HL-60 (cell line): ENCODE measurements around the gene CDNF.

Source experiments
- DNase-seq, 2 experiments: peaks; one replicate each; pipeline ENCODE4 v3.0.0-alpha.2; 2010 to 2020; ENCODE audit warnings: low read depth in 1 of 2, low spot score in 1 of 2
- H3K27ac ChIP-seq: fragments of 250-450 bp; sonication (Bioruptor Pico); replicated peaks from 2 replicates; pipeline ENCODE4 v1.5.1; 2020; ENCODE audit warnings: mild to moderate bottlenecking, moderate library complexity
- H3K27me3 ChIP-seq: fragments of 250-450 bp; sonication (Bioruptor Pico); 2 replicates; pipeline ENCODE4 v1.5.1; 2021; ENCODE audit warnings: mild to moderate bottlenecking, moderate library complexity; ENCODE audit not compliant: insufficient read depth, poor library complexity, severe bottlenecking
- H3K4me3 ChIP-seq: replicated peaks from 2 replicates; pipeline ENCODE4 v1.5.1; 2011; ENCODE audit warnings: mild to moderate bottlenecking, control low read depth, low read length; ENCODE audit not compliant: insufficient read depth
- GABPA ChIP-seq: IDR thresholded peaks from 2 replicates; pipeline ENCODE4 v1.6.1; 2012; ENCODE audit warnings: low read depth
- POLR2AphosphoS5 ChIP-seq: IDR thresholded peaks from 2 replicates; pipeline ENCODE4 v1.6.1; 2012; ENCODE audit warnings: low read depth
- SPI1 ChIP-seq: IDR thresholded peaks from 2 replicates; pipeline ENCODE4 v1.6.1; 2012; ENCODE audit warnings: low read depth, mild to moderate bottlenecking, borderline replicate concordance
- TF ChIP-seq, protein P1 (sequence below): IDR thresholded peaks from 2 replicates; pipeline ENCODE4 v1.6.1; 2012; ENCODE audit warnings: low read depth; ENCODE audit not compliant: insufficient replicate concordance
- TF ChIP-seq, protein P2 (sequence below): IDR thresholded peaks from one replicate; pipeline ENCODE4 v1.5.1; 2011; ENCODE audit warnings: low read length, control low read depth, inconsistent platforms; ENCODE audit not compliant: insufficient read depth

CDNF gene

GRCh38 chr10:14810969-14811953 is 26.6 kb downstream of the CDNF start:
- no peak for DNase-seq

DNA sequence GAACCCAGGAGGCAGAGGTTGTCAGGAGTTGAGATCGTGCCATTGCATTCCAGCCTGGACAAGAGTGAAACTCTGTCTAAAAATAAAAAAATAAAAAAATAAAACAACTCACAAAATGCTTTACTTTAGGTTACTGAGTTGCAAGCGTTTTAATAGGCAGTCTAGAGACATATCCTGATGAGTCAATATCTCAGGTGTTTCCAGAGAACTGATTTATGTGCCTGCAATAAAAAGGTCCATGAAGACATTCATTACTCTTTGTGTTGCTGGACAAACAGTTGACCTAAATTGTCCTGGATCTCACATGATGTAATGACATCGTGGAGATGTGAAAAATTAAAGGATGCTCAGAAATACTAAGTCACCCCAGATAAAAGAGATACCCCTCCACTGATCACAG is 31.5 kb downstream of the CDNF start:
- TF ChIP-seq POLR2AphosphoS5 (no peak), SPI1 (no peak), GABPA (no peak)
- TF ChIP-seq, protein P1, sequence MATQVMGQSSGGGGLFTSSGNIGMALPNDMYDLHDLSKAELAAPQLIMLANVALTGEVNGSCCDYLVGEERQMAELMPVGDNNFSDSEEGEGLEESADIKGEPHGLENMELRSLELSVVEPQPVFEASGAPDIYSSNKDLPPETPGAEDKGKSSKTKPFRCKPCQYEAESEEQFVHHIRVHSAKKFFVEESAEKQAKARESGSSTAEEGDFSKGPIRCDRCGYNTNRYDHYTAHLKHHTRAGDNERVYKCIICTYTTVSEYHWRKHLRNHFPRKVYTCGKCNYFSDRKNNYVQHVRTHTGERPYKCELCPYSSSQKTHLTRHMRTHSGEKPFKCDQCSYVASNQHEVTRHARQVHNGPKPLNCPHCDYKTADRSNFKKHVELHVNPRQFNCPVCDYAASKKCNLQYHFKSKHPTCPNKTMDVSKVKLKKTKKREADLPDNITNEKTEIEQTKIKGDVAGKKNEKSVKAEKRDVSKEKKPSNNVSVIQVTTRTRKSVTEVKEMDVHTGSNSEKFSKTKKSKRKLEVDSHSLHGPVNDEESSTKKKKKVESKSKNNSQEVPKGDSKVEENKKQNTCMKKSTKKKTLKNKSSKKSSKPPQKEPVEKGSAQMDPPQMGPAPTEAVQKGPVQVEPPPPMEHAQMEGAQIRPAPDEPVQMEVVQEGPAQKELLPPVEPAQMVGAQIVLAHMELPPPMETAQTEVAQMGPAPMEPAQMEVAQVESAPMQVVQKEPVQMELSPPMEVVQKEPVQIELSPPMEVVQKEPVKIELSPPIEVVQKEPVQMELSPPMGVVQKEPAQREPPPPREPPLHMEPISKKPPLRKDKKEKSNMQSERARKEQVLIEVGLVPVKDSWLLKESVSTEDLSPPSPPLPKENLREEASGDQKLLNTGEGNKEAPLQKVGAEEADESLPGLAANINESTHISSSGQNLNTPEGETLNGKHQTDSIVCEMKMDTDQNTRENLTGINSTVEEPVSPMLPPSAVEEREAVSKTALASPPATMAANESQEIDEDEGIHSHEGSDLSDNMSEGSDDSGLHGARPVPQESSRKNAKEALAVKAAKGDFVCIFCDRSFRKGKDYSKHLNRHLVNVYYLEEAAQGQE, result no peak
- TF ChIP-seq, protein P2, sequence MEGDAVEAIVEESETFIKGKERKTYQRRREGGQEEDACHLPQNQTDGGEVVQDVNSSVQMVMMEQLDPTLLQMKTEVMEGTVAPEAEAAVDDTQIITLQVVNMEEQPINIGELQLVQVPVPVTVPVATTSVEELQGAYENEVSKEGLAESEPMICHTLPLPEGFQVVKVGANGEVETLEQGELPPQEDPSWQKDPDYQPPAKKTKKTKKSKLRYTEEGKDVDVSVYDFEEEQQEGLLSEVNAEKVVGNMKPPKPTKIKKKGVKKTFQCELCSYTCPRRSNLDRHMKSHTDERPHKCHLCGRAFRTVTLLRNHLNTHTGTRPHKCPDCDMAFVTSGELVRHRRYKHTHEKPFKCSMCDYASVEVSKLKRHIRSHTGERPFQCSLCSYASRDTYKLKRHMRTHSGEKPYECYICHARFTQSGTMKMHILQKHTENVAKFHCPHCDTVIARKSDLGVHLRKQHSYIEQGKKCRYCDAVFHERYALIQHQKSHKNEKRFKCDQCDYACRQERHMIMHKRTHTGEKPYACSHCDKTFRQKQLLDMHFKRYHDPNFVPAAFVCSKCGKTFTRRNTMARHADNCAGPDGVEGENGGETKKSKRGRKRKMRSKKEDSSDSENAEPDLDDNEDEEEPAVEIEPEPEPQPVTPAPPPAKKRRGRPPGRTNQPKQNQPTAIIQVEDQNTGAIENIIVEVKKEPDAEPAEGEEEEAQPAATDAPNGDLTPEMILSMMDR, result no peak
- H3K27me3 ChIP-seq, result no peaks in the 10 kb centered on the region
- no peak for DNase-seq
- H3K4me3 ChIP-seq, result no peak overlapping the region
- H3K27ac ChIP-seq, result no peak overlapping the region

More at GRCh38 chr10:14810969-14811953, 26.6 kb downstream of the CDNF start:
- no peaks in the 10 kb centered on the region for H3K27me3 ChIP-seq
- no peak overlapping the region for H3K27ac ChIP-seq
- no peak overlapping the region for H3K4me3 ChIP-seq
- TF ChIP-seq, protein P2, result no peak
- no peak for TF ChIP-seq POLR2AphosphoS5
- TF ChIP-seq, protein P1, result no peak
- TF ChIP-seq GABPA, result no peak
- TF ChIP-seq SPI1, result no peak

GRCh38 chr10:14803827-14804226 is 34.0 kb downstream of the CDNF start:
- TF ChIP-seq SPI1, result no peak
- no peak for TF ChIP-seq GABPA
- TF ChIP-seq, protein P2, result no peak
- TF ChIP-seq POLR2AphosphoS5, result no peak
- TF ChIP-seq, protein P1, result no peak
- Histone ChIP-seq H3K27ac (no peak overlapping the region), H3K27me3 (no peaks in the 10 kb centered on the region), H3K4me3 (no peak overlapping the region)
- no peak for DNase-seq
